KMS-11 (cell line): Measurements from ENCODE around the gene GOLIM4.

Experiments used
- H2AFZ ChIP-seq: fragments of 200-600 bp; sonication (generic); 2 replicates; pipeline ENCODE4 v1.6.1; 2016; ENCODE audit warnings: antibody characterized with exemption, mixed run types, low read depth
- H3K27ac ChIP-seq: fragments of 200-600 bp; sonication (generic); 2 replicates; pipeline ENCODE4 v1.6.1; 2016; ENCODE audit warnings: mild to moderate bottlenecking, mixed run types
- H3K27me3 ChIP-seq: fragments of 200-600 bp; sonication (generic); 2 replicates; pipeline ENCODE4 v1.6.1; 2017; ENCODE audit warnings: mild to moderate bottlenecking, low read depth, mixed run types, moderate library complexity; ENCODE audit not compliant: insufficient read depth
- H3K36me3 ChIP-seq: fragments of 200-600 bp; sonication (generic); 2 replicates; pipeline ENCODE4 v1.6.1; 2017; ENCODE audit warnings: mild to moderate bottlenecking, mixed run types; ENCODE audit not compliant: insufficient read depth
- H3K4me1 ChIP-seq: fragments of 200-600 bp; sonication (generic); 2 replicates; pipeline ENCODE4 v1.6.1; 2016; ENCODE audit warnings: mild to moderate bottlenecking, low read depth, mixed run types; ENCODE audit not compliant: poor library complexity, severe bottlenecking
- H3K4me2 ChIP-seq: fragments of 200-600 bp; sonication (generic); 2 replicates; pipeline ENCODE4 v1.7.0; 2016; ENCODE audit warnings: mild to moderate bottlenecking, mixed run types
- H3K4me3 ChIP-seq: fragments of 200-600 bp; sonication (generic); IDR thresholded peaks from 2 replicates; pipeline ENCODE4 v1.6.1; 2017; ENCODE audit warnings: low read depth, low read length, mixed read lengths; ENCODE audit not compliant: insufficient read depth
- H3K79me2 ChIP-seq: fragments of 200-600 bp; sonication (generic); 2 replicates; pipeline ENCODE4 v1.6.1; 2016; ENCODE audit warnings: low read depth, mixed run types; ENCODE audit not compliant: insufficient read depth
- H3K9ac ChIP-seq: fragments of 200-600 bp; sonication (generic); 2 replicates; pipeline ENCODE4 v1.6.1; 2016; ENCODE audit warnings: mild to moderate bottlenecking, mixed run types
- H4K20me1 ChIP-seq: fragments of 200-600 bp; sonication (generic); 2 replicates; pipeline ENCODE4 v1.6.1; 2016; ENCODE audit warnings: mild to moderate bottlenecking, mixed run types; ENCODE audit not compliant: insufficient read depth
- TF ChIP-seq, protein P1 (sequence below): fragments of 200-600 bp; sonication (generic); conservative IDR thresholded peaks from 2 replicates; pipeline ENCODE4 v1.6.1; 2017; ENCODE audit warnings: low read depth, mild to moderate bottlenecking, antibody characterized with exemption, low read length, moderate library complexity, mixed read lengths

Gene GOLIM4, protein sequence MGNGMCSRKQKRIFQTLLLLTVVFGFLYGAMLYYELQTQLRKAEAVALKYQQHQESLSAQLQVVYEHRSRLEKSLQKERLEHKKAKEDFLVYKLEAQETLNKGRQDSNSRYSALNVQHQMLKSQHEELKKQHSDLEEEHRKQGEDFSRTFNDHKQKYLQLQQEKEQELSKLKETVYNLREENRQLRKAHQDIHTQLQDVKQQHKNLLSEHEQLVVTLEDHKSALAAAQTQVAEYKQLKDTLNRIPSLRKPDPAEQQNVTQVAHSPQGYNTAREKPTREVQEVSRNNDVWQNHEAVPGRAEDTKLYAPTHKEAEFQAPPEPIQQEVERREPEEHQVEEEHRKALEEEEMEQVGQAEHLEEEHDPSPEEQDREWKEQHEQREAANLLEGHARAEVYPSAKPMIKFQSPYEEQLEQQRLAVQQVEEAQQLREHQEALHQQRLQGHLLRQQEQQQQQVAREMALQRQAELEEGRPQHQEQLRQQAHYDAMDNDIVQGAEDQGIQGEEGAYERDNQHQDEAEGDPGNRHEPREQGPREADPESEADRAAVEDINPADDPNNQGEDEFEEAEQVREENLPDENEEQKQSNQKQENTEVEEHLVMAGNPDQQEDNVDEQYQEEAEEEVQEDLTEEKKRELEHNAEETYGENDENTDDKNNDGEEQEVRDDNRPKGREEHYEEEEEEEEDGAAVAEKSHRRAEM

DNA sequence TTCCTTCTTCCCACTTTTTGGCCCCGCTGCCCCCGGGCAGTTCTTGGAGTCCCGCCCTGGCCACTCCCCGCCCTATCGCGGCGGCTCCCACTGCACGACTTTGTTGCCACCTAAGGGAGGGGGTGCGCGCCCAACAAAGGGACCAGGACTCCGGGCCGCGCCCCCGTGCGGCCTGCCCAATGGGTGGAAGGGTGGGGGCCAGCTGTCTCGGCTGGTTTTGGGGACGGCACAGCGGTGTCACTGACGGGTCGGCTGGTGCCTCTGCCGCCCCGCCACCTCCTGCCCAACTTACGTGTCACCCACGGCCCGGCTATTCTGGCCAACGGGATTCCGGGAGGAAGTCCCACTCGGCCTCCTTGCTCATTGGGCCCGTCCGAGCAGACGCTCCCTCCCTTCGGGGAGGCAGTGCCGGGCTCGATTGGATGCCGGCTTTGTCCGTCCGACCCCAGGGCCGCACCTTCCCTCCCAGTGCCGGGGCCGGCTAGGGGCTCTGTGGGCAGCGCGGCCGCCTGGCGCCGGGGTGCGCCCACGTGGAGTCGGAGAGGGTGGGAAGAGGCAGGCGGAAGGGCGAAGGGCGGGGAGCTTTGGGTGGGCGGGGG, at the start of gene GOLIM4:
TSS of gene GOLIM4 (minus strand) at position 314 of the 599 bp plus-strand sequence. CDS start 639 bp downstream, outside the sequence.
- TF ChIP-seq, protein P1, sequence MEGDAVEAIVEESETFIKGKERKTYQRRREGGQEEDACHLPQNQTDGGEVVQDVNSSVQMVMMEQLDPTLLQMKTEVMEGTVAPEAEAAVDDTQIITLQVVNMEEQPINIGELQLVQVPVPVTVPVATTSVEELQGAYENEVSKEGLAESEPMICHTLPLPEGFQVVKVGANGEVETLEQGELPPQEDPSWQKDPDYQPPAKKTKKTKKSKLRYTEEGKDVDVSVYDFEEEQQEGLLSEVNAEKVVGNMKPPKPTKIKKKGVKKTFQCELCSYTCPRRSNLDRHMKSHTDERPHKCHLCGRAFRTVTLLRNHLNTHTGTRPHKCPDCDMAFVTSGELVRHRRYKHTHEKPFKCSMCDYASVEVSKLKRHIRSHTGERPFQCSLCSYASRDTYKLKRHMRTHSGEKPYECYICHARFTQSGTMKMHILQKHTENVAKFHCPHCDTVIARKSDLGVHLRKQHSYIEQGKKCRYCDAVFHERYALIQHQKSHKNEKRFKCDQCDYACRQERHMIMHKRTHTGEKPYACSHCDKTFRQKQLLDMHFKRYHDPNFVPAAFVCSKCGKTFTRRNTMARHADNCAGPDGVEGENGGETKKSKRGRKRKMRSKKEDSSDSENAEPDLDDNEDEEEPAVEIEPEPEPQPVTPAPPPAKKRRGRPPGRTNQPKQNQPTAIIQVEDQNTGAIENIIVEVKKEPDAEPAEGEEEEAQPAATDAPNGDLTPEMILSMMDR = peak; percentile 10; the same call in 1 of the 2 replicates
- Histone ChIP-seq H3K4me1 (peaks cover 43% of the 10 kb centered on the region), H3K4me3 (peak within 1 kb of the TSS; percentile 88), H3K27me3 (no peaks in the 10 kb centered on the region), H3K9ac (peak within 1 kb of the TSS; percentile 85), H4K20me1 (peaks cover 11% of the 10 kb centered on the region; the same call in 1 of the 2 replicates), H3K36me3 (no peaks in the 10 kb centered on the region), H2AFZ (peak within 1 kb of the TSS; percentile 85), H3K4me2 (peak within 1 kb of the TSS; percentile 93), H3K27ac (peak within 1 kb of the TSS; percentile 85), H3K79me2 (peaks cover 41% of the 10 kb centered on the region)

DNA sequence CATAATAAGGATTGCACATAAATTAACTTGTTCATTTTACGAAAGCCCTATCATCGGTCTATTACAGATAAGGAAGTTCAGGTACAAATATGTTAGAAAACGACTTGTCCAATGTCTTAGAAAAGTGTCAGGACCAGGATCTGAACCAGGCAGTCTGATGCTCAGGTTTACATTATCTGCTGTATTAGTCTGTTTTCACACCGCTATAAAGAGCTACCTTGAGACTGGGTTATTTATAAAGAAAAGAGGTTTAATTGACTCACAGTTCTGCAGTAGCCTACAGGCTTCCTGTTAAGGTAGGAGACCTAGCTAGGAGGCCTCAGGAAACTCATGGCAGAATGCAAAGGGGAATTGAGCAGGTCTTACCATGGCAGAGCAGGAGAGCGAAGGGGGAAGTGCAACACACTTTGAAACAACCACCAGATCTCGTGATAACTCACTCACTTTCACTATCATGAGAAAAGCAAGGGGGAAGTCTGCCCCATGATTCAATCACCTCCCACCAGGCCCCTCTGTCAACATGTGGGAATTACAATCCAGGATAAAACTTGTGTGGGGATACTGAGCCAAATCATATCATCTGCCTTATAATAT, 45.8 kb upstream of the GOLIM4 start:
- H3K36me3 ChIP-seq = no peaks in the 10 kb centered on the region
- H4K20me1 ChIP-seq = no peaks in the 10 kb centered on the region
- no peak overlapping the region for H3K4me3 ChIP-seq
- no peaks in the 10 kb centered on the region for H3K27me3 ChIP-seq
- no peaks in the 10 kb centered on the region for H3K4me1 ChIP-seq
- H3K4me2 ChIP-seq = no peak overlapping the region
- no peak overlapping the region for H2AFZ ChIP-seq
- TF ChIP-seq, protein P1 = no peak
- no peaks in the 10 kb centered on the region for H3K79me2 ChIP-seq
- H3K27ac ChIP-seq = no peak overlapping the region
- H3K9ac ChIP-seq = no peak overlapping the region

DNA sequence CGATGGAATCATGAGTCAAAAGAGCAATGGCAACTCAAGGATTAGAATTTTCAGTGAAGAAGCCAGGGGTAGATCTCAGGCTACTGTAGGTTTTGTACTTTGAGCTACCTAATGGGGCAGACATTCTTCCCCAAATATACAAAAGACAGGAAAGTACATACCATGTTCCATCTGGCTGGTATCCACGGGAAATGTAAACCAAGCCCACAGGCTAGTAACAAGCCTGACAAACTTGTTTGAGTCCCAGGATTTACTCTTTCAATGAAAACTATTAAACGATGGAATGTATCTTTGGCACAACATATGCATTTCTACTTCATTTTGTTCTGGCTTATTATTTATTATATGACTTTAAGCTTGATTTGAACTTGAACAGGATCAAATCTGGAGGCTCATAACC, 44.2 kb upstream of the GOLIM4 start:
- Histone ChIP-seq H3K27ac (no peak overlapping the region), H3K36me3 (no peaks in the 10 kb centered on the region), H3K79me2 (no peaks in the 10 kb centered on the region), H4K20me1 (no peaks in the 10 kb centered on the region), H3K9ac (no peak overlapping the region), H3K4me1 (no peaks in the 10 kb centered on the region), H2AFZ (no peak overlapping the region), H3K4me2 (no peak overlapping the region), H3K27me3 (no peaks in the 10 kb centered on the region), H3K4me3 (no peak overlapping the region)
- TF ChIP-seq, protein P1 = no peak

DNA sequence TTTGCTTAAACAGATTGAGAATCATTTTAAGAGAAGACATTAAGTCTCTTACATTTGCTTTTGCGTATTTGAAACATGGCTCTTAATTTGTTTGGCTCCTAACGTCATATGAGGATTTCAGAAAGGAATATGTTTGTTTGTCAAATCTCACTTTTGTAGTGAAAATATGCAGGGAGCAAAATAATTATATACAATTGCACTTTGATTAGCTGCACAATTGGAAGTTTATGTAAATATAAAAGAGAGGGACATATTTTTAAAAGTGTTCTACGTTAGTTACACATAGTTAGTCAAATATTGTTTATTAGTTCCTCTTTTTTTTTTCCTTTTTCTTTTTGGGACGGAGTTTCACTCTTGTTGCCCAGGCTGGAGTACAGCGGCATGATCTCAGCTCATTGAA, 42.7 kb upstream of the GOLIM4 start:
- H3K36me3 ChIP-seq = no peaks in the 10 kb centered on the region
- no peaks in the 10 kb centered on the region for H4K20me1 ChIP-seq
- no peak overlapping the region for H2AFZ ChIP-seq
- H3K4me1 ChIP-seq = no peaks in the 10 kb centered on the region
- no peak overlapping the region for H3K4me3 ChIP-seq
- H3K79me2 ChIP-seq = no peaks in the 10 kb centered on the region
- TF ChIP-seq, protein P1 = no peak
- H3K27me3 ChIP-seq = no peaks in the 10 kb centered on the region
- no peak overlapping the region for H3K27ac ChIP-seq
- no peak overlapping the region for H3K4me2 ChIP-seq
- no peak overlapping the region for H3K9ac ChIP-seq
